ENCODE measurements around the gene MNT. TPM values are rescaled to one million over a fixed set of nuclear protein-coding genes. Genes with fewer than 3 reads are reported as not detected.

MNT gene
- polyA plus RNA-seq, 1 experiment, result 3.1 TPM

DNA sequence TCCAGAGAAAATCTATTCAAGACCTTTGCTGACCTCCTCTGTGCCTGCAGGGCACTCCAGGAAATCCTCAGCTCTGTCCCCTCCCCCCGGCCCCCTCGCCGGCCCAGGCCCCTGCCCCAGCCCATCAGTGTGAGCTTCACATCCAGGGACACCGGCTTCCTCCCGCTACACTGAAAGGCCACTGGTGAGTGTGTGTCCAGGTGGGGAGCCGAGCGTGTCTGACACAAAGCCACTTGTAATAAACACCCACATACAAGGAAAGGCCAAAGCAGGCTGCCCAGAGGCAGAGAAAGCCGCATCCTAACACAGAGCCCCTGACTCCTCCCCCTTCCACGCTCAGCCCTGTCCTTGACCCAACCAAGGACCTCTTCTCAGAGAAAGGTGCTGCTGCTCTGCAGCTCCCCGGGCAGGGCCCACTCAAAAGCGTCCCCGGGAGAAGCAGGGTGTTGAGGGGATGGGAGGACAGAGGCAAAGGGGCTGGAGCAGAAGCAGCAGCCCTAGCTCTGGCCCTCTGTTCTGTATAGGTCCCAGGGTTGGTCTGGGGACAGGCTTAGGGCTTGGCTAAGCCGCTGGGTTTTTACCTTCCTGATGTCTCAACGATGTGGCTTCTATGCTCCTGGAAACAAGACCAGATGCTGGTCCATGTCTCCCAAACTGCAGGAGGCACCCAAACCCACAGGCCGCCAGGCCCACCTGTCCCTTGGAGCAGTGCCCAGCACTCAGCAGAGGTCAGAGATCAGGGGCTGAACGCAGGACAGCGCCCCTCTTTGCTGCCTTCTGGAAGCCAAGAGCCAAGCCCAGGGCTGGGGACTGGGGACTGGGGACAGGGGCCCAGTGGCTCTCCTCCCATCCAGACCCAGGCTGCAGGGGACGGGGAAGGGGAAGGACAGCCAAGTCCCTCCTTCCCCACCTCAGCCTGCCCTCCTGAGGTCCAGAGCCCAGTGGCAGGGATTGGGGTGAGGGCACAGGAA is 15.3 kb downstream of the MNT start:
- ChIA-PET POLR2A (no interaction called here), CTCF (interaction anchor here (6.6 to 15.4 kb wide), 2 partner anchors 20 to 29 kb away, joined by 77 to 356 read pairs; no protein-coding TSS in a partner anchor)
- no peak for TF ChIP-seq CTCF (IDR thresholded peaks at IDR 0.05; ENCODE audit: insufficient read depth, low read depth, low read length)

DNA sequence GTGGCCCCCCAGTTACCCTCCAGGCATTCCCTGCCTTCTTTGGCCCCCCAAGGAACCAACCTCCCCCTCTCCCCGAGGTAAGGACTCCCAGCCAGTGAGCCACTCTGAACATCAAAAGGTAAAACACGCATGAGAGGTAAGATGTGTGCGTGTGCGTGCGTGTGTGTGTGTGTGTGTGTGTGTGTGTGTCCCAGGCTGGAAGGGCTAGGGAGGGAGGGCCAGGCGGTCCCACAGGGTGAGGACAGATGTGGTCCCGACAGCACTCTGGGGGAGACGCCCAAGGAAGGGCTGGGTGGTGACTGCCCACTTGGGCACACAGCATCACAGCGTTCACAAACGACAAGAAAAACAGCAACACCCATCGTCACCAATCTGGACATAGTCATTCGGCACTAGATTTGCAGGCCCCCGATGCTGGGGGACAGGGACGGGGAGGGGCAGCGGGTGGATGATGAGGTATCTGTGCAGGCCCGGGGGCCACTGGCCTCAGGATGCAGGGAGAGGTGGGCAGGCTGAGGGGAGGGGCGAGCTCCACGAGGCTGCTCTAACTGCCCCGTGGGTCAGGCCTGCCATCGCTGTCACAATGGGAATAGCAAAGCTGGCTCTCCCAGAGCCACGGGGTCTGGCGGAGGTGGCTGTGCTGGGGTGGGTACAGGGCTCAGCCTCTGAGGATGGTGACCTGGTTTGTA is 16.3 kb downstream of the MNT start:
- TF ChIP-seq CTCF (IDR thresholded peaks at IDR 0.05; ENCODE audit: insufficient read depth, low read depth, low read length), result no peak
- H3K4me3 ChIP-seq (ENCODE audit: low read depth, low read length), result no peak overlapping the region
- no peak for DNase-seq (ENCODE audit: low read depth)
- no peaks in the 10 kb centered on the region for H3K27me3 ChIP-seq (ENCODE audit: control insufficient read depth, insufficient read depth, low read length)
- H3K36me3 ChIP-seq (ENCODE audit: control insufficient read depth, insufficient read depth, low read length), result peaks cover 15% of the 10 kb centered on the region
- POLR2A ChIA-PET, result no interaction called here
- CTCF ChIA-PET, result interaction anchor here (0.8 to 15.4 kb wide), 4 partner anchors 7 to 465 kb away, joined by 3 to 356 read pairs (median 64); no protein-coding TSS in a partner anchor

More for the DNA sequence above, 15.3 kb downstream of the MNT start:
- H3K36me3 ChIP-seq (ENCODE audit: control insufficient read depth, insufficient read depth, low read length), result peaks cover 14% of the 10 kb centered on the region
- no peak for DNase-seq (ENCODE audit: low read depth)
- no peak overlapping the region for H3K4me3 ChIP-seq (ENCODE audit: low read depth, low read length)
- no peaks in the 10 kb centered on the region for H3K27me3 ChIP-seq (ENCODE audit: control insufficient read depth, insufficient read depth, low read length)

- CTCF ChIA-PET, result interaction anchor here (1.7 to 15.4 kb wide), 11 partner anchors 8 to 329 kb away, joined by 5 to 356 read pairs (median 11); partner anchors contain the start of genes HIC1 and TSR1
- no peak for TF ChIP-seq CTCF (IDR thresholded peaks at IDR 0.05; ENCODE audit: insufficient read depth, low read depth, low read length)
- Histone ChIP-seq H3K36me3 (ENCODE audit: control insufficient read depth, insufficient read depth, low read length) (peaks cover 18% of the 10 kb centered on the region), H3K27me3 (ENCODE audit: control insufficient read depth, insufficient read depth, low read length) (no peaks in the 10 kb centered on the region), H3K4me3 (ENCODE audit: low read depth, low read length) (no peak overlapping the region)
- DNase-seq (ENCODE audit: low read depth), result no peak
- POLR2A ChIA-PET, result no interaction called here
Observed at GRCh38 chr17:2383628-2384167, 17.2 kb downstream of the MNT start.

DNA sequence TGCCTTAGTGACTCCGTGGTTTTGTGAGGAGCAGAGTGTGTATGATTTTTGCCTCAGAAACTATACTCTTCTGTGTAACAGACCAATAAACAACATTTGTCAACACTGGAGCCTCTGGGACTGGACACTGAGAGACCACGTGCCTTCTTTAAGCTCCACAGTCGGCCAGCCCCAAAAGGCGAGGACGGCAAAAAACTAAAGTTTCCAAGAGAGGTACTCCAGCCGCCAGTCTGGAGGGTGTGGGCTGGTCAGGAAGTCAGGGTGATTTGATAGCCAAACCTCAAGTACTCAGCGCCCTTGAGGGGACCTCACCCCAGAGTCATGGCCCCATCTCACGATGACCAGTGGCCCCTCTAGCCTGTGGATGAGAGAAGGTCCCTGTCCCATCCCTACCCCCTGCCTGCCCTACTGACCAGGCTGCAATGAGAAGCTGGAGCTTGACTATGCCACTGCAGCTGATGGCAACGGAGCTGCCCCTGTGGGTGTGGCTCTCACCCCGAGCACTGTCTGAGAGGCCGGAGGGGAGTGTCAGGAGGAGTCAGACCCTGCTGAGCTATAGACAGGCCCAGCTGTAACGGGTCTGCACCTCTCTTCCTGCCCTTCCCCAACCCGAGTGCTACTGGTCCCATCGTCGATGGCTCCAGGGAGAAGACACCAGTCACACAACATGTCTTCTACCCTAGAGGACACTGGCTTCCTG is 19.8 kb downstream of the MNT start:
- DNase-seq (ENCODE audit: low read depth), result no peak
- Histone ChIP-seq H3K27me3 (ENCODE audit: control insufficient read depth, insufficient read depth, low read length) (no peaks in the 10 kb centered on the region), H3K4me3 (ENCODE audit: low read depth, low read length) (no peak overlapping the region), H3K36me3 (ENCODE audit: control insufficient read depth, insufficient read depth, low read length) (peaks cover 25% of the 10 kb centered on the region)
- TF ChIP-seq CTCF (IDR thresholded peaks at IDR 0.05; ENCODE audit: insufficient read depth, low read depth, low read length), result no peak
- CTCF ChIA-PET, result interaction anchor here (0.6 to 15.4 kb wide), 13 partner anchors 11 to 664 kb away, joined by 3 to 356 read pairs (median 8); partner anchors contain the start of genes HIC1 and TSR1
- POLR2A ChIA-PET, result no interaction called here

Measured in BJ (cell line).